ENCODE data around the gene SLC35F6. TPM values are rescaled to one million over a fixed set of nuclear protein-coding genes. Genes with fewer than 3 reads are reported as not detected.

Gene SLC35F6
- total RNA-seq, 1 donor from 2014 or later = 49.3 TPM

DNA sequence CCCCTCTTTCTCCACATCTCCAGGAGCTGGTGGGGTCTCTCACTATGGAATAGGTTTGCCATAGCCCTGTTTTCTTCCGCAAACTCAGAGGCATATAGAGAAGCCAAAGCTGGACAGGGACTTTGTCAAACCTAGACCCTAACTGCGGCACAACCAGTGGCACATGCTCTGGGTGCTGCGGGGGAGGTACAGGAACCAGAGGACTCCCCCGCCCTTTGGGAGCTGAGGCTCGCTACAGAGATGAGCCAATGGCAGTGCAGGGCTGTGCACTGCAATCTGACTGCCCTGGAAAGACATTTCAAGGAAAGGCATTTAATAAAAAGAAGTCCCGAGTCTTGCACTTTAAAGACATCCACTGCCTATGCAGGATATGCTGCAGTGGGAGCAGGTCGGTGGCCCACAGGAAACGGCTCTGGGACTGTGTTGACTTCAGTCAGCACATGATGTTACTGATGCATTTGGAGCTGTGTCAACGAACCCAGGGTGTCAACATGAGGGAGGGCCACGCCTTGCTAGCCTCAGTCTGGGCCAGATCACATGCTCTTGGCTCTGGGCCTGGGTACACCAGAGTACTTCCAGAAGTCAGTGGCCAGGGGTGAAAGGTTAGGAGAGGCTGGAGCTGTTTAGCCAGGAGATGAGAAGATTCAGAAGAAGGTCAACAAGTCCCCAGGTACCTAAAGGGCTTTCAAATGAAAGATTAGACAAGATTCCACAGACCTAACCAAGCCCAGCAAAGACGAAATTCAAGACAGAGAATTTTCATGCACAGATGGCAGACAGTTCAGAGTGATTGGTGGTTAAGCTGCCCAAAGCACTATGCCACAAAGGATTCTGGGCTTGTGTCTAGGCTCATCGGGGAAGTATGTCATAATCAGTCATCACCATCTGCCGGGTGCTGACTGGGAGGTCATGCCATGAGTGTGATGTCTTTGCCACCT lies 8.2 kb downstream of the SLC35F6 start:
- TF ChIP-seq, protein P1, sequence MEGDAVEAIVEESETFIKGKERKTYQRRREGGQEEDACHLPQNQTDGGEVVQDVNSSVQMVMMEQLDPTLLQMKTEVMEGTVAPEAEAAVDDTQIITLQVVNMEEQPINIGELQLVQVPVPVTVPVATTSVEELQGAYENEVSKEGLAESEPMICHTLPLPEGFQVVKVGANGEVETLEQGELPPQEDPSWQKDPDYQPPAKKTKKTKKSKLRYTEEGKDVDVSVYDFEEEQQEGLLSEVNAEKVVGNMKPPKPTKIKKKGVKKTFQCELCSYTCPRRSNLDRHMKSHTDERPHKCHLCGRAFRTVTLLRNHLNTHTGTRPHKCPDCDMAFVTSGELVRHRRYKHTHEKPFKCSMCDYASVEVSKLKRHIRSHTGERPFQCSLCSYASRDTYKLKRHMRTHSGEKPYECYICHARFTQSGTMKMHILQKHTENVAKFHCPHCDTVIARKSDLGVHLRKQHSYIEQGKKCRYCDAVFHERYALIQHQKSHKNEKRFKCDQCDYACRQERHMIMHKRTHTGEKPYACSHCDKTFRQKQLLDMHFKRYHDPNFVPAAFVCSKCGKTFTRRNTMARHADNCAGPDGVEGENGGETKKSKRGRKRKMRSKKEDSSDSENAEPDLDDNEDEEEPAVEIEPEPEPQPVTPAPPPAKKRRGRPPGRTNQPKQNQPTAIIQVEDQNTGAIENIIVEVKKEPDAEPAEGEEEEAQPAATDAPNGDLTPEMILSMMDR (IDR thresholded peaks at IDR 0.05) = no peak
- Histone ChIP-seq H3K27ac (peak overlapping the region; percentile 82), H3K9me3 (no peaks in the 10 kb centered on the region), H3K36me3 (peaks cover 33% of the 10 kb centered on the region), H3K4me1 (peaks cover 67% of the 10 kb centered on the region), H3K4me3 (peak overlapping the region; percentile 12), H3K27me3 (ENCODE audit: low read depth) (no peaks in the 10 kb centered on the region)
- DNase-seq (peak; percentile 91), ATAC-seq (peak; percentile 78 to 90)
- intact Hi-C loops (cut with DNase I) = no loop called here

GRCh38 chr2:26776195-26776800 lies 12.2 kb downstream of the SLC35F6 start:
- H3K36me3 ChIP-seq = peaks cover 72% of the 10 kb centered on the region
- H3K27ac ChIP-seq = no peak overlapping the region
- TF ChIP-seq, protein P1 (IDR thresholded peaks at IDR 0.05) = no peak

DNA sequence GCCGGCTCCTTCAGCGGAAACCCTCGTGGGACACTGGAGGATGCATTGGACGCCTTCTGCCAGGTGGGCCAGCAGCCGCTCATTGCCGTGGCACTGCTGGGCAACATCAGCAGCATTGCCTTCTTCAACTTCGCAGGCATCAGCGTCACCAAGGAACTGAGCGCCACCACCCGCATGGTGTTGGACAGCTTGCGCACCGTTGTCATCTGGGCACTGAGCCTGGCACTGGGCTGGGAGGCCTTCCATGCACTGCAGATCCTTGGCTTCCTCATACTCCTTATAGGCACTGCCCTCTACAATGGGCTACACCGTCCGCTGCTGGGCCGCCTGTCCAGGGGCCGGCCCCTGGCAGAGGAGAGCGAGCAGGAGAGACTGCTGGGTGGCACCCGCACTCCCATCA lies 14.0 kb downstream of the SLC35F6 start:
- TF ChIP-seq, protein P1 (IDR thresholded peaks at IDR 0.05) = no peak
- DNase-seq = peak; percentile 40
- Histone ChIP-seq H3K4me1 (peaks cover 9% of the 10 kb centered on the region), H3K27me3 (ENCODE audit: low read depth) (no peaks in the 10 kb centered on the region), H3K27ac (no peak overlapping the region), H3K36me3 (peaks cover 75% of the 10 kb centered on the region), H3K9me3 (no peaks in the 10 kb centered on the region), H3K4me3 (no peak overlapping the region)
- intact Hi-C loops (cut with DNase I) = no loop called here
- ATAC-seq = no peak

More at GRCh38 chr2:26776195-26776800, 12.2 kb downstream of the SLC35F6 start:
- H3K27me3 ChIP-seq (ENCODE audit: low read depth) = no peaks in the 10 kb centered on the region
- DNase-seq (peak; percentile 14), ATAC-seq (no peak)
- peaks cover 27% of the 10 kb centered on the region for H3K4me1 ChIP-seq
- H3K9me3 ChIP-seq = no peaks in the 10 kb centered on the region
- intact Hi-C loops (cut with DNase I) = no loop called here
- no peak overlapping the region for H3K4me3 ChIP-seq

- peaks cover 5% of the 10 kb centered on the region for H3K4me1 ChIP-seq
- H3K9me3 ChIP-seq = no peaks in the 10 kb centered on the region
- TF ChIP-seq, protein P1 (IDR thresholded peaks at IDR 0.05) = no peak
- DNase-seq = peak; percentile 19
- peaks cover 75% of the 10 kb centered on the region for H3K36me3 ChIP-seq
- no peak overlapping the region for H3K27ac ChIP-seq
- no peak overlapping the region for H3K4me3 ChIP-seq
- H3K27me3 ChIP-seq (ENCODE audit: low read depth) = no peaks in the 10 kb centered on the region
- intact Hi-C loops (cut with DNase I) = no loop called here
- ATAC-seq = peak in 1 of 2 donors; percentile 12
Measured at GRCh38 chr2:26778507-26778906, 14.4 kb downstream of the SLC35F6 start.

DNA sequence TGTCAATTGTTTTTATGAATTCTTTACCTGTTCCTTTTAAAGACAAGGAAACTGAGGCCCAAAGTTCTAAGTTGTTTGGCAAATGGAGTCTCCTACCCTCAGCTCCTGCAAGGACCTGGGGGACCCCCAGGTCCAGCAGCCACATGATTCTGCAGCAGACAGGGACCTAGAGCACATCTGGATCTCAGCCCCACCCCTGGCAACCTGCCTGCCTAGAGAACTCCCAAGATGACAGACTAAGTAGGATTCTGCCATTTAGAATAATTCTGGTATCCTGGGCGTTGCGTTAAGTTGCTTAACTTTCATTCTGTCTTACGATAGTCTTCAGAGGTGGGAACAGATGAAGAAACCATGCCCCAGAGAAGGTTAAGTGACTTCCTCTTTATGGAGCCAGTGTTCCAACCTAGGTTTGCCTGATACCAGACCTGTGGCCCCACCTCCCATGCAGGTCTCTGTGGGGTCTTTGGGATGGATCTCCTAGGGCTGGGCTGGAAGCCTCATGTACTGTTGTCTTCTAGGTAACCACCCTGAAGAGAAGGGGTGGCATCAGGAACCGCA lies 16.2 kb downstream of the SLC35F6 start:
- ATAC-seq (no peak), DNase-seq (no peak)
- H3K4me3 ChIP-seq = no peak overlapping the region
- H3K4me1 ChIP-seq = no peaks in the 10 kb centered on the region
- no peaks in the 10 kb centered on the region for H3K27me3 ChIP-seq (ENCODE audit: low read depth)
- peaks cover 62% of the 10 kb centered on the region for H3K36me3 ChIP-seq
- intact Hi-C loops (cut with DNase I) = no loop called here
- H3K9me3 ChIP-seq = no peaks in the 10 kb centered on the region
- TF ChIP-seq, protein P1 (IDR thresholded peaks at IDR 0.05) = no peak
- no peak overlapping the region for H3K27ac ChIP-seq

Measured in lower lobe of right lung (tissue), 2 donors.